Lower leg skin (tissue), 4 donors: Measurements from ENCODE around the gene TOMT. TPM values are rescaled to one million over a fixed set of nuclear protein-coding genes. Genes with fewer than 3 reads are reported as not detected.

Source experiments
- DNase-seq, 2 donors: peaks; one replicate each; pipeline ENCODE4 v3.0.0-alpha.2; 2019; ENCODE audit warnings: low spot score in 2 of 2
- H3K4me3 ChIP-seq: fragments of 200-600 bp; sonication (generic); 2 replicates; pipeline ENCODE4 v1.5.1; 2017; ENCODE audit warnings: mild to moderate bottlenecking, low read depth; ENCODE audit not compliant: poor library complexity, severe bottlenecking
- CTCF ChIP-seq, 3 donors: fragments of 450-650 bp; IDR thresholded peaks; one replicate each; pipeline ENCODE4 v1.5.1; 2016; ENCODE audit warnings: antibody characterized with exemption in 3 of 3, mild to moderate bottlenecking in 3 of 3, moderate library complexity in 2 of 3
- POLR2A ChIP-seq, 2 donors: fragments of 450-650 bp; IDR thresholded peaks; one replicate each; pipeline ENCODE4 v1.6.1; 2016 to 2017; ENCODE audit warnings: antibody characterized with exemption in 2 of 2, mild to moderate bottlenecking in 1 of 2, moderate library complexity in 1 of 2
- WGBS, 2 donors: methylation state at CpG; one replicate each; pipeline ENCODE4 v1.1.5; 2018; 5-methylcytosine and 5-hydroxymethylcytosine counted together
- intact Hi-C: fragments of 100-400 bp; cut with DNase I; formaldehyde crosslinking; loops from one replicate; pipeline ENCODE4 v1.15.0; 2023; ENCODE audit warnings: low total_unique reads
- total RNA-seq, 4 donors: library from RNA; depleted of rRNA; stranded (reverse); fragments of >200 nt; gene quantifications; one replicate each; pipeline ENCODE4 v1.1.0, GENCODE V29; 2016

Gene TOMT
- total RNA-seq, 4 donors from 2014 or later, result not detected

- DNase-seq, result no peak
- intact Hi-C loops, result loop anchor here (5.0 kb wide), 1 partner anchor 41 kb away; no protein-coding TSS in a partner anchor
- no peak overlapping the region for H3K4me3 ChIP-seq
- WGBS, 2 donors, result 60 to 72% methylated on average over 2 of the region's 2 CpGs
- TF ChIP-seq CTCF (IDR thresholded peaks at IDR 0.05) (no peak), POLR2A (IDR thresholded peaks at IDR 0.05) (no peak)
These were observed 22.3 kb upstream of the TOMT start for GRCh38 chr11:72083414-72083813.

GRCh38 chr11:72084076-72084475 is 21.6 kb upstream of the TOMT start:
- DNase-seq, result no peak
- H3K4me3 ChIP-seq, result no peak overlapping the region
- intact Hi-C loops, result loop anchor here (5.0 kb wide), 1 partner anchor 42 kb away; no protein-coding TSS in a partner anchor
- TF ChIP-seq POLR2A (IDR thresholded peaks at IDR 0.05) (no peak), CTCF (IDR thresholded peaks at IDR 0.05) (no peak)
- WGBS, 2 donors, result 58 to 62% methylated on average over 4 of the region's 4 CpGs

- H3K4me3 ChIP-seq, result no peak overlapping the region
- no peak for DNase-seq
- 64 to 73% methylated on average over 1 of the region's 1 CpG for WGBS, 2 donors
- intact Hi-C loops, result loop anchor here (5.0 kb wide), 1 partner anchor 43 kb away; no protein-coding TSS in a partner anchor
- TF ChIP-seq POLR2A (IDR thresholded peaks at IDR 0.05) (no peak), CTCF (IDR thresholded peaks at IDR 0.05) (no peak)
These were observed 20.8 kb upstream of the TOMT start for GRCh38 chr11:72084965-72085364.

GRCh38 chr11:72085621-72086351 is 19.9 kb upstream of the TOMT start:
- intact Hi-C loops, result no loop called here
- H3K4me3 ChIP-seq, result no peak overlapping the region
- WGBS, 2 donors, result 87% methylated on average over 3 of the region's 3 CpGs
- DNase-seq, result no peak
- TF ChIP-seq CTCF (IDR thresholded peaks at IDR 0.05), result no peak
- TF ChIP-seq POLR2A (IDR thresholded peaks at IDR 0.05), result no peak

GRCh38 chr11:72088076-72088808 is 17.5 kb upstream of the TOMT start:
- WGBS, 2 donors, result 78% methylated on average over 4 of the region's 4 CpGs
- DNase-seq, result no peak
- no peak overlapping the region for H3K4me3 ChIP-seq
- intact Hi-C loops, result no loop called here
- TF ChIP-seq POLR2A (IDR thresholded peaks at IDR 0.05), result no peak
- no peak for TF ChIP-seq CTCF (IDR thresholded peaks at IDR 0.05)
